CD4-positive, alpha-beta T cell (primary cell): ENCODE results near the gene USP32. TPM values are rescaled to one million over a fixed set of nuclear protein-coding genes. Genes with fewer than 3 reads are reported as not detected.
"Not testable (repeated sequence)": the region's sequence is repeated elsewhere in the genome, so short reads cannot be mapped to it uniquely, and the experiment has no call there.

Experiments
- ATAC-seq: fragments of 200-7000 bp; cut with Tn5 transposase; one replicate; pipeline ENCODE4 v1.10.0; 2022; ENCODE audit warnings: mild to moderate bottlenecking; ENCODE audit not compliant: poor library complexity
- CTCF ChIA-PET: fragments of 350-600 bp; sonication (Branson Sonifier 250); formaldehyde crosslinking; loops from one replicate; lab custom pipeline; 2021; ENCODE audit warnings: antibody characterized with exemption, inconsistent platforms; lab: Charles Lee
- POLR2A ChIA-PET: fragments of 350-600 bp; sonication (Branson Sonifier 250); formaldehyde crosslinking; loops from one replicate; lab custom pipeline; 2021; ENCODE audit warnings: antibody characterized with exemption, inconsistent platforms; lab: Charles Lee
- DNase-seq, 14 experiments: peaks; one replicate each; pipeline ENCODE4 v3.0.0-alpha.2; 2013 to 2020; ENCODE audit warnings: mixed read lengths in 2 of 14
- H3K27ac ChIP-seq, 2 donors: one replicate each; pipeline versions ENCODE4 v1.5.1 to v1.7.0; 2013; ENCODE audit warnings: low read length in 2 of 2, low read depth in 1 of 2, mild to moderate bottlenecking in 1 of 2
- H3K27me3 ChIP-seq, 2 experiments: 1 replicate in 1 of 2; 2 replicates in 1 of 2; pipeline versions ENCODE4 v1.6.1 to v1.7.0; 2013; ENCODE audit warnings: low read length in 2 of 2, control low read depth in 1 of 2, mild to moderate bottlenecking in 1 of 2, moderate library complexity in 1 of 2; ENCODE audit not compliant: insufficient read depth in 2 of 2, control insufficient read depth in 1 of 2
- H3K36me3 ChIP-seq: one replicate; pipeline ENCODE4 v1.6.1; 2013; ENCODE audit warnings: low read length, control low read depth; ENCODE audit not compliant: insufficient read depth
- H3K4me1 ChIP-seq: one replicate; pipeline ENCODE4 v1.6.1; 2013; ENCODE audit warnings: low read length, control low read depth; ENCODE audit not compliant: insufficient read depth
- H3K4me3 ChIP-seq: one replicate; pipeline ENCODE4 v1.5.1; 2013; ENCODE audit warnings: mild to moderate bottlenecking, low read length, moderate library complexity
- H3K9me3 ChIP-seq, 2 experiments: 1 replicate in 1 of 2; 2 replicates in 1 of 2; pipeline versions ENCODE4 v1.6.1 to v1.7.0; 2013; ENCODE audit warnings: low read length in 2 of 2, mild to moderate bottlenecking in 2 of 2, control low read depth in 1 of 2, moderate library complexity in 1 of 2; ENCODE audit not compliant: control insufficient read depth in 1 of 2, insufficient read depth in 1 of 2
- H3K27ac Mint-ChIP-seq: one replicate; pipeline ENCODE4 v1.8.0; 2020; ENCODE audit warnings: mixed read lengths
- H3K27me3 Mint-ChIP-seq: one replicate; pipeline ENCODE4 v1.8.0; 2021; ENCODE audit warnings: mixed read lengths
- H3K36me3 Mint-ChIP-seq: one replicate; pipeline ENCODE4 v1.8.0; 2021; ENCODE audit warnings: low read depth, mixed read lengths
- H3K4me1 Mint-ChIP-seq: one replicate; pipeline ENCODE4 v1.8.0; 2021; ENCODE audit warnings: low read depth, mixed read lengths
- H3K4me3 Mint-ChIP-seq: one replicate; pipeline ENCODE4 v1.8.0; 2020; ENCODE audit warnings: mild to moderate bottlenecking, mixed read lengths
- H3K9me3 Mint-ChIP-seq: one replicate; pipeline ENCODE4 v1.8.0; 2020; ENCODE audit warnings: mixed read lengths
- CTCF ChIP-seq: fragments of 200-600 bp; IDR thresholded peaks from one replicate; pipeline ENCODE4 v1.8.0; 2022; ENCODE audit warnings: antibody characterized with exemption, mild to moderate bottlenecking
- intact Hi-C, 2 experiments: fragments of 100-400 bp; cut with DNase I in 1 of 2; cut with micrococcal nuclease in 1 of 2; formaldehyde crosslinking; loops; one replicate each; pipeline versions ENCODE4 v1.15.1 to v1.9.0; 2023 to 2025; cut with DNase I, micrococcal nuclease
- total RNA-seq, 174 experiments: library from RNA in 2 of 174; stranded (reverse) in 2 of 174; gene quantifications; one replicate each; pipeline ENCODE4 v1.2.3 and lab custom pipeline; 2021 to 2026

The USP32 gene
- total RNA-seq, 2 experiments from 2014 or later = 23.9 to 24.7 TPM

DNA sequence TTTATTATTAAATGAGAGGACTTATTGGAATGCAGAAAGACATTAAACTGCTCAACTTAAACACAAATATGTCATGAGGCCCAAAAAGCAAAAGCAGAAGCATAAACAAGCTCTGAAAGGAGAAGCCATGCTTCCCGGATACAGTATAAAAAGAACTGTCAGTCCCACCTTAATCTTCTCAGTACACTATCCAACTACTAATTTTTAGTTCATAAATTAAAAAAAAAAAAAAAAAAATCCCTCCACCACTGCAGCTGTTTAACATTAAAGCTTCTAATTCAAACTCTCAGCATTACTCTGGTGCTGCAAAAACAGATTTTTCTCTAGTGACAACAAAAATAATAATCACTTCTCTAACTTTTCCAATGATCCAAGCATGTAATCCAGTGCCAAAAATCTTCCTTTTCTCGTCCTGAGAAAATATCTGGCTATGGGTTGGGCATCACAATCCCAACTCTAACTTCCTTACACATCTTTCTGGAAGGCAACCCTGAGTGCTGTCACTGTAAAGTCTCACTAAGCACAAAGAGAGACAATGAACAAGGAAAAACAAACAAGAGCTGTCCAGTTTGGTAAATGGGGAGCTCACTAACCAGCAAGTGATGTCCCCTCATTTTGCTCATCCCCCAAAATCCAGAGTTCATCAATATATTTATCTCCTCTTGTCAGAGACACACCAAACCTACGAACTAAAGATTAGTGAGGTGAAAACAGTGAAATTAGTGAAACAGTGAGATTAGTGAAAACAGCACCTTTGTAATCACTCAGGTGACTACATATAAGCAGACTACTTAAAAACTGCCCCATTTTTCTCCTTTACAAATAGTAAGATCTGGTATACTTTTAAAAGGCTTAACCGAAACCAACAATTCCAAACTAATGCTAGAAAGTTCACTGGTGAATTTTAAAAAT lies 5.5 kb downstream of the USP32 start:
- H3K27me3 ChIP-seq = no peaks in the 10 kb centered on the region
- Mint-ChIP-seq H3K27me3 (no peaks in the 10 kb centered on the region), H3K36me3 (peaks cover 9% of the 10 kb centered on the region), H3K4me1 (peaks cover 59% of the 10 kb centered on the region), H3K9me3 (no peaks in the 10 kb centered on the region), H3K27ac (no peak overlapping the region), H3K4me3 (no peak overlapping the region)
- peaks cover 2% of the 10 kb centered on the region for H3K36me3 ChIP-seq
- no peaks in the 10 kb centered on the region for H3K9me3 ChIP-seq
- CTCF ChIA-PET = interaction anchor here (1.5 kb wide), 1 partner anchor 35 kb away, joined by 4 read pairs; no protein-coding TSS in a partner anchor
- POLR2A ChIA-PET = interaction anchor here (1.0 kb wide), 1 partner anchor 817 kb away, joined by 3 read pairs; no protein-coding TSS in a partner anchor
- DNase-seq = no peak
- H3K27ac ChIP-seq = no peak overlapping the region
- TF ChIP-seq CTCF = no peak
- ATAC-seq = no peak
- H3K4me1 ChIP-seq = peaks cover 17% of the 10 kb centered on the region
- H3K4me3 ChIP-seq = no peak overlapping the region
- intact Hi-C loops = no loop called here

- H3K9me3 ChIP-seq, H3K27ac ChIP-seq, H3K9me3 Mint-ChIP-seq, intact Hi-C loops, H3K4me1 ChIP-seq, H3K4me3 ChIP-seq, H3K27me3 Mint-ChIP-seq, H3K36me3 ChIP-seq, H3K27me3 ChIP-seq, POLR2A ChIA-PET, ATAC-seq, H3K36me3 Mint-ChIP-seq, H3K4me3 Mint-ChIP-seq, CTCF ChIA-PET, DNase-seq, H3K27ac Mint-ChIP-seq: not testable (repeated sequence)
- H3K4me1 Mint-ChIP-seq = peaks cover 46% of the 10 kb centered on the region
These were observed 7.0 kb downstream of the USP32 start for GRCh38 chr17:60384921-60385320.

GRCh38 chr17:60383379-60383778 lies 8.6 kb downstream of the USP32 start:
- no peak overlapping the region for H3K27ac Mint-ChIP-seq
- Histone ChIP-seq H3K4me1 (no peaks in the 10 kb centered on the region), H3K27me3 (no peaks in the 10 kb centered on the region), H3K9me3 (no peaks in the 10 kb centered on the region), H3K27ac (no peak overlapping the region), H3K36me3 (peaks cover 2% of the 10 kb centered on the region), H3K4me3 (no peak overlapping the region)
- intact Hi-C loops = no loop called here
- H3K36me3 Mint-ChIP-seq = peaks cover 7% of the 10 kb centered on the region
- H3K4me3 Mint-ChIP-seq = no peak overlapping the region
- H3K27me3 Mint-ChIP-seq = no peaks in the 10 kb centered on the region
- DNase-seq = no peak
- POLR2A ChIA-PET = interaction anchor here (0.6 kb wide), 1 partner anchor 8 kb away, joined by 3 read pairs; the partner anchor contains the start of gene USP32
- CTCF ChIA-PET = interaction anchor here (0.8 to 0.9 kb wide), 2 partner anchors 9 to 13 kb away, joined by 3 read pairs; no protein-coding TSS in a partner anchor
- H3K9me3 Mint-ChIP-seq = no peaks in the 10 kb centered on the region
- ATAC-seq = no peak
- no peak for TF ChIP-seq CTCF
- peaks cover 36% of the 10 kb centered on the region for H3K4me1 Mint-ChIP-seq
